ENCODE data around the gene RPGR. TPM values are rescaled to one million over a fixed set of nuclear protein-coding genes. Genes with fewer than 3 reads are reported as not detected.

RPGR gene
- total RNA-seq, 2 experiments from 2014 or later = 5.3 to 5.9 TPM

DNA sequence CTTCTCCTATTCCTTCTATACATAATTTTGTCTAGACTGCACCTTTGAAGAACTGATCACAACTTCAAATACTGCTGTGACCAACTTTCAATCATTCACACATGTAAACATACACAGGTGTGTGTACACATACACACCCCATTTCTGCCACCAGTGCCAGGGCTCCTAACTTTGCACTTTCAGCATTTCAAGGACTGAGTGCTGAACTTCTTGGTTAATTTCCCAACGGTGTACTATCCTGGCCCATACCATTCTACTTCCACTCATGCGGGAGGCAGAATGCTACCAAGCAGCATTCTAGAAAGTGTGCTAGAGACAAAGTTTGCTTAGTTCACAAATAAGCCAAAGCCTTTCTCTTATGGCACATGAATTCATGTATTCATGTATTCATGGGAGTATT lies 51.2 kb downstream of the RPGR start:
- DNase-seq = no peak
- ChIA-PET POLR2A (no interaction called here), CTCF (no interaction called here)
- no peak overlapping the region for H3K4me3 Mint-ChIP-seq
- no peaks in the 10 kb centered on the region for H3K4me1 Mint-ChIP-seq
- H3K9me3 Mint-ChIP-seq = no peaks in the 10 kb centered on the region
- no peaks in the 10 kb centered on the region for H3K36me3 Mint-ChIP-seq (ENCODE audit: low read depth)
- H3K27me3 Mint-ChIP-seq = no peaks in the 10 kb centered on the region
- no peak overlapping the region for H3K27ac Mint-ChIP-seq

DNA sequence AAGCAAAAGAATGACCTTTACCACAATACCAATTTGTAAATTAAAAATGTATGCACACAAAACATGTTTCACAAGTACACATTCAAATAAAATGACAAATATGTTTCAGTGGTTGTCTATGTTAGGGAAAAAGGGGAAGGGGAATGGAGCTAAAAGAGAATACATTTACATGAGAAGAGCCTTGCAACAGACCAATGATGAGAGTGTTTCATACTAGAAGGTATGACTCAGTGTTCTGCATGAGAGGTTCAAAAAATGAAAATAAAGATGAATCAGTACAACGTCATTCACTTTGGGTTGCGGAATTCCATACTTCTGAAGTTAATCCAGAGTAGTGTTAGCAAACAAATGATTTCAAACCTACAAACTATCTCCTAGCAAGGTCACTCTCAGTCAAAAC lies 51.7 kb downstream of the RPGR start:
- Mint-ChIP-seq H3K36me3 (ENCODE audit: low read depth) (no peaks in the 10 kb centered on the region), H3K9me3 (no peaks in the 10 kb centered on the region), H3K4me1 (peaks cover 4% of the 10 kb centered on the region), H3K27me3 (no peaks in the 10 kb centered on the region), H3K4me3 (no peak overlapping the region), H3K27ac (no peak overlapping the region)
- CTCF ChIA-PET = no interaction called here
- POLR2A ChIA-PET = no interaction called here
- DNase-seq = no peak

DNA sequence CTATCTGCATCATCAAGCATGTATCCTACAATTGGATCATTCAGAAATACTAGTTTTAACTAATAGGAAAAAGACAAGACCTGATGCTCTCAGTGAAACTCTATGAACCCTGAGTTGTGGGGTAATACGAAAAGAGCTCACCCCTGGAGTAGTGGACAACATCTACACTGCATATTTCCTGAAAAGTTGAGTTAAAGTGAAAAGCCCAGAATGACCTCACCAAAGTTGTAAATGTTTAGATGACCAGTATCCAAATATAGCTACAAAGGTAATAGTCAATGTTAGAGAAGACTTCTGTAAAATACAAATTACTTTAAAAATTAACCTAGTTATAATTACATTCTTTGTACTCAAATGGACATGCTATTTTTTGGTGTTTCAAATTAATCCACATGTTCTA lies 53.9 kb downstream of the RPGR start:
- H3K27me3 Mint-ChIP-seq = no peaks in the 10 kb centered on the region
- no peaks in the 10 kb centered on the region for H3K36me3 Mint-ChIP-seq (ENCODE audit: low read depth)
- no peak overlapping the region for H3K27ac Mint-ChIP-seq
- ChIA-PET CTCF (no interaction called here), POLR2A (no interaction called here)
- no peak for DNase-seq
- no peak overlapping the region for H3K4me3 Mint-ChIP-seq
- H3K9me3 Mint-ChIP-seq = no peaks in the 10 kb centered on the region
- H3K4me1 Mint-ChIP-seq = peaks cover 5% of the 10 kb centered on the region

DNA sequence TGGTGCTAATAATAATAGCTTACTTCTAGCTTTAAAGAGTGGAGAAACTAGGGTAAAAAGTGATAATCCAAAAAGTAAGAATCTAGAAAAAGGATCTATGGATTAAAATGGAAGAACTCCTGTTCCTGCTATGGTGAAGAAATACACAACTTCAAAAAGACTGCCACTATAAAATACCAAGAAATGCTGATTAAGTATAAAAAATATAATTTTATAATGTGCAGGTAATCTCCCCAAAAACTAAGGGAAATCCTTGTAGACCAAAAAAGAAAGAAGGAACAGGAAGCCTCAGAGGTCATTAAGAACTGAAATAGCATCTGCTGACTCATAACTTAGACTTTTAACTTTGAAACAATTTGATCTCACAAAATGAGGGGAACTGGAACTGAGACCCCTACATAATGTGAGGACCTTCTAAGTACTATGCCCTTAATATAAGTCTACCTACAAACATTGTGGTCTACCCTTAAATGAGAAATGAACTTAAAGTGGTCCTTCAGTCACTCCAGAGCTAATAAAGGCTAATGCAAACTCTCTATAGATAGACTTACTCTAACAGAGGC lies 56.1 kb downstream of the RPGR start:
- CTCF ChIA-PET = no interaction called here

DNA sequence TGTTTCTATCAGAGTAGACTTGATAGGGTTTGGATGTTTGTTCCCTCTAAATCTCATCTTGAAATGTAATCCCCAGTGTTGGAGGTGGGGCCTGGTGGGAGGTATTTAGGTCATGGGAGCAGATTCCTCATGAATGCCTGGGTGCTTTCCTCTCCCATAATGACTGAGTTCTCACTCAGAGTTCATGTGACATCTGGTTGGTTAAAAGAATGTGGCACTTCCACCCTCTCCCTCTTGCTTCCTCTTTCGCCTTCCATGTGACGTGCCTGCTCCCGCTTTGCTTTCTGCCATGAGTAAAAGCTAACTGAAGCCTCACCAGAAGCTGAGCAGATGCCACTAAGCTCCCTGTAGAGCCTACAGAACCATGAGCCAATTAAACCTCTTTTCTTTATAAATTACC lies 59.3 kb downstream of the RPGR start:
- CTCF ChIA-PET = interaction anchor here (0.6 kb wide), 2 partner anchors 10 to 36 kb away, joined by 3 read pairs; no protein-coding TSS in a partner anchor
- POLR2A ChIA-PET = no interaction called here
- H3K27me3 Mint-ChIP-seq = no peaks in the 10 kb centered on the region
- H3K9me3 Mint-ChIP-seq = no peaks in the 10 kb centered on the region
- no peak overlapping the region for H3K27ac Mint-ChIP-seq
- H3K4me1 Mint-ChIP-seq = peaks cover 5% of the 10 kb centered on the region
- no peak overlapping the region for H3K4me3 Mint-ChIP-seq
- no peak for DNase-seq
- no peaks in the 10 kb centered on the region for H3K36me3 Mint-ChIP-seq (ENCODE audit: low read depth)

More for the DNA sequence above, 56.1 kb downstream of the RPGR start:
- DNase-seq = no peak
- Mint-ChIP-seq H3K4me1 (peaks cover 5% of the 10 kb centered on the region), H3K9me3 (no peaks in the 10 kb centered on the region), H3K27me3 (no peaks in the 10 kb centered on the region), H3K36me3 (ENCODE audit: low read depth) (no peaks in the 10 kb centered on the region), H3K27ac (no peak overlapping the region), H3K4me3 (no peak overlapping the region)
- POLR2A ChIA-PET = no interaction called here

DNA sequence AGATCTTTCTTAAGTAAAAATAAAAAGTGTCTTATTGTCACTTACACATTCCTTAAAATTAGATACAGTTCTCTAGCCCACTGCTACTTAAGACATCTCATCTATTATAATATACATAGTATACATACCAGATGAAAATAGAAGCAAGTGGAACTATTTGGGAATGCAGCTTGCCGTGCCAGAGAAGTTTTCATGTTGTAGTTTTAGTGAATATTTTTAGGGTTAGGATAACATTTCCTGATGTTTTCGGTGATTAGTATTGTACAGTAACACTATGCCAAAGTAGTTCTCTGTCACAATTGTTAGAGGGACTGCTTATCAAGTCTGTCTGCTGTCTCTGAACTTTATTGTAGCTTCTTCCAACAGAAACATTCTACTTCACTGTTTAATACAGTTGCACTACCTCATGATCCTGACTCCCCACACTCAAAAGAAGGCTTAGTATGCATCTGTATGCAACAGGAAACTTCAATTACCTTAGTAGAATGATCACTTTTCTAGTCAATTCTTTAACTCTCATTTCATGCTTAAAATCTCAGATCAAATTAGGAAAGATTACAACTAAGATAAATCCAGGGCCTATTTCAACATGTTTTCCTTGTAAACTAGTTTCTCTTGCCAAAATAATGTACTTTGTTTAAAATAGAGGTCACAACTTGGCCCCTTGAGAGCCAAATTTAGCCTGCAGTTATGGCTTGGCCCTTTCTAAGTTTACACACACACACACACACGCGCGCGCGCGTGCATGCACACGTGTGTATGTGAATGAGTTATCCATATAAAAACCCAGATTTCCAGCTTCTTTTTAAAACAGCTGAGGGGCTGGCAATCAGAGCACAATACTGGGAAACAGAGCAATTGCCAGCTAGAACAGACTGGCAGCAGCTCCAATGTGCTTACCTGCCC lies 64.3 kb downstream of the RPGR start:
- POLR2A ChIA-PET = no interaction called here
- H3K27me3 Mint-ChIP-seq = no peaks in the 10 kb centered on the region
- no peaks in the 10 kb centered on the region for H3K4me1 Mint-ChIP-seq
- H3K9me3 Mint-ChIP-seq = no peaks in the 10 kb centered on the region
- no peak overlapping the region for H3K27ac Mint-ChIP-seq
- H3K36me3 Mint-ChIP-seq (ENCODE audit: low read depth) = no peaks in the 10 kb centered on the region
- H3K4me3 Mint-ChIP-seq = no peak overlapping the region
- no peak for DNase-seq
- CTCF ChIA-PET = interaction anchor here (0.6 kb wide), 1 partner anchor 64 kb away, joined by 3 read pairs; no protein-coding TSS in a partner anchor

DNA sequence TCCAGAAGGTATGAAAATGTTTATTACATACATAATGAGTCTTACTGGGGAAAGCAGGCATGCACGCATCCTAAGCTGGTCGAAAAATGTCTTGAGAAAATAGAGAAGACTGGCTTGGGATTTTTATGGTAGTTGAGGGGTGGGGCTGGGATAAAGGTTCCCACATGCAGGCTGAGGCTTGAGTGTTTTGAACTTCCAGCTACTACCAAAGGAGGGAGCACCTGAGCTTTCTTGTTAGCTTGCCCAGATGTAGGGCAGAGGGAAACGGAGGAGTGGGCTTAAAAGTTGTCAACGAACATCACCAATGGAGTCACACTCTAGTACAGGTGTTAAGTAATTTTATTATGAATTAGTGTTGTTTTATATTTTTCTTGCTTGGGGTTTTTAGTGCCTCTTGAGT lies 67.1 kb downstream of the RPGR start:
- H3K4me3 Mint-ChIP-seq = no peak overlapping the region
- H3K36me3 Mint-ChIP-seq (ENCODE audit: low read depth) = no peaks in the 10 kb centered on the region
- ChIA-PET CTCF (interaction anchor here (1.4 kb wide), 1 partner anchor 67 kb away, joined by 5 read pairs; the partner anchor contains the start of gene RPGR), POLR2A (no interaction called here)
- H3K27ac Mint-ChIP-seq = no peak overlapping the region
- H3K27me3 Mint-ChIP-seq = no peaks in the 10 kb centered on the region
- no peaks in the 10 kb centered on the region for H3K4me1 Mint-ChIP-seq
- DNase-seq = no peak
- H3K9me3 Mint-ChIP-seq = no peaks in the 10 kb centered on the region

DNA sequence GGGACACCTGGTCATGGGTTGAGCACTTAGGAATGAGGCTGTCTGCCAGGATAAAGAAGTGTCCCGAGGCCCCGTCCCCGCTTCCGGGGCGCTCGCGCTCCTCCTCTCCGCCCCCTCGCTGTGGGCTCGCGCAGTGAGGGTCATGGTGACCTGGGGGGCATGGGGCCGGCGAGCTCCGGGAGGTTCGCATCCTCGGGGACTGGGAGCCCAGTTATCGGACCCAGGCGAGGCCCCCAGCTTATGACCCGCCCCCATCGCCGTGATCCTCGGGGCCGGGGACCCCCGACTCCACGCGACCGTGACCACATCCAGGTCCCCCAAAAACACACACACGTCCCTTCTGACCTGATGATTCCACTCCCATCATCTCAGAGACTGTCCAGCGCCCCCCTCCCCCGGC lies 71.3 kb downstream of the RPGR start:
- DNase-seq = no peak
- Mint-ChIP-seq H3K4me1 (no peaks in the 10 kb centered on the region), H3K27me3 (peaks cover 2% of the 10 kb centered on the region), H3K4me3 (no peak overlapping the region), H3K36me3 (ENCODE audit: low read depth) (no peaks in the 10 kb centered on the region), H3K9me3 (no peaks in the 10 kb centered on the region), H3K27ac (no peak overlapping the region)
- POLR2A ChIA-PET = no interaction called here
- CTCF ChIA-PET = no interaction called here

DNA sequence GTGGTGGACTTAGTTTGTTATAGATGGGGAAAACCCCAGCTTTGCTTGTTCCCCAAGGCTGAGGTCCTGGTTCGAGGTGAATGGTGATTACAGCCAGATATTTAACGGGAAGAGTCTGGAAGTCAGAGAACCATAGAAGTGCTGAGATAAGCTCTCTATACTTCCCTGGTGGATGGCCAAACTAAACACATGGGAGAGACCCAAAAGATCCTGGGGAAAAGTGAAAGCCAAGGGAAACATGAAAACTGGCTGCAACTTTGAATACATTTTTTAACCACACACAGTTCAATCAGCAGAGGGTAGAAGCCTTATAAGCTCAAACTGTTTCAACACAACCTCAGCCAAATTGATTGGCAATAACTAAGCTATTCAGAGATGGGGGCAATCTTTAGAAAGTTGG lies 77.3 kb downstream of the RPGR start:
- Mint-ChIP-seq H3K9me3 (no peaks in the 10 kb centered on the region), H3K36me3 (ENCODE audit: low read depth) (no peaks in the 10 kb centered on the region), H3K27me3 (peaks cover 11% of the 10 kb centered on the region), H3K27ac (no peak overlapping the region), H3K4me1 (peaks cover 1% of the 10 kb centered on the region), H3K4me3 (no peak overlapping the region)
- CTCF ChIA-PET = no interaction called here
- DNase-seq = no peak
- POLR2A ChIA-PET = interaction anchor here (0.6 kb wide), 1 partner anchor 134 kb away, joined by 4 read pairs; no protein-coding TSS in a partner anchor

DNA sequence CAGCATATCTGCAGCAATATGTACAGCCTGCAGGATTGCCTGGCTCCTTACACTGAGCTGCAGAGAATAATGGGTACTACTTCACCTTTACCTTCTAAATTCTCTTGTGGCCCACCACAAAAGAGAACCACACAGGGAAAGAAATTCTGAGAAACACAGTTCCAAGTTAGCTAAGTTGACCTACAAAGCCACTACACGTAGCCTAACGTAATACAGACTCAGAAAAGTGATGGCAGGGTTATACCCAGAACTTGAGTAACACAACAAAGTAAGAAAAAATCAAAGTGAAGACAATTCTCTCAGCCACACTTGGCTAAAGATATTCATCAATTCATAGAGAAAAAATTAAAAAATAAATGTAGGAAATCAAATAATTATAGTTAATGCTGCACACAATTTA lies 80.3 kb downstream of the RPGR start:
- Mint-ChIP-seq H3K27me3 (peaks cover 11% of the 10 kb centered on the region), H3K27ac (no peak overlapping the region), H3K9me3 (no peaks in the 10 kb centered on the region), H3K4me3 (no peak overlapping the region), H3K4me1 (peaks cover 1% of the 10 kb centered on the region), H3K36me3 (ENCODE audit: low read depth) (no peaks in the 10 kb centered on the region)
- no peak for DNase-seq
- CTCF ChIA-PET = no interaction called here
- POLR2A ChIA-PET = no interaction called here

DNA sequence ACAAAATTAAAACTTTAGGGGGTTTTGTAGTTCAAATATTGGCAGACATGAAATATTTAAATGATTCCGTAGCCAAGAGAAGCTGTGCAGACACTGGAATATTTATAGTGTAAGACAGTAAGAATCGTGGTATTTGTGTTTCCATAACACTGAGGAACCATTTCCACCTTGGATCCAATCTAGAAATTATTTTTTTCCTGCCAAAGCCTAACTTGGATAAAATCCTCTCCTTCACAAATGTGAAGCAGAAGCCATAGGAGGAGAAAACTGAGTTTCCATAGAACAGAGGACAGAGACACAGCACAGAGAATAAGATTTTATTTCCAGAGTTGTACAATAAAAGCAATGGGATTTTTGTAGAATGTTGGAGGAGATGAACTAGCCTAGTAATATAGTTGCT lies 86.8 kb downstream of the RPGR start:
- ChIA-PET CTCF (no interaction called here), POLR2A (no interaction called here)
- DNase-seq = no peak
- Mint-ChIP-seq H3K27ac (no peak overlapping the region), H3K27me3 (no peaks in the 10 kb centered on the region), H3K9me3 (no peaks in the 10 kb centered on the region), H3K36me3 (ENCODE audit: low read depth) (no peaks in the 10 kb centered on the region), H3K4me3 (no peak overlapping the region), H3K4me1 (no peaks in the 10 kb centered on the region)

DNA sequence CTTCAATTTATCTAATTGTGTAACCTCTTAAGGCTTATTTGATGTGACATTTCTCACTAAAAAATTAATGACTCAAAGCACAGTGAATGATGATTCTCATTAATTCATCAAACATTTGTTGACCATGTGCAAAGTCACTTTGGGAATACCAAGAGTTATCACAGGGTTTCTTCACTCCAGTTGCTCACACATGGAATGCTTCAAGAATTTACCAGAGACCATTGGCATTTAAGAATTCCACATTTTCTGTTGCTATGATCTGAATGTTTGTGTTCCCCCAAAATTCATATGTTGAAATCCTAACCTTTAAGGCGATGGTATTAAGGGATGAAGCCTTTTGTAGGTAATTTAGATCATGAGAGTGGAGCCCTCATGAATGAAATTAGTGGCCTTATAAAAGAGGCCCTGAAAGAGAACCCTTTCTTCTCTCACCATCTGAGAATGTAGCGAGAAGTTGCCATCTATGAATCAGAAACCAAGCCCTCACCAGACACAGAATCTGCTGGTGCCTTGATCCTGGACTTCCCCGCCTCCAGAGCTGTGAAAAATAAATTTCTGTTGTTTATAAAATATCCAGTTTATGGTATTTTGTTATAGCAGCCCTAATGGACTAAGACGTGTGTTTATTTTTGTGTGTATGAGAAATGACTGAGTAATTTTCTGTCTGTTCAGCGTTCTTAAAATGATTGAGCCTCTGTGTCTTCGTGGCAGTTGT lies 90.3 kb downstream of the RPGR start:
- no peak for DNase-seq
- Mint-ChIP-seq H3K9me3 (no peaks in the 10 kb centered on the region), H3K27me3 (peaks cover 3% of the 10 kb centered on the region), H3K4me3 (no peak overlapping the region), H3K36me3 (ENCODE audit: low read depth) (no peaks in the 10 kb centered on the region), H3K4me1 (no peaks in the 10 kb centered on the region), H3K27ac (no peak overlapping the region)
- CTCF ChIA-PET = no interaction called here
- POLR2A ChIA-PET = no interaction called here

DNA sequence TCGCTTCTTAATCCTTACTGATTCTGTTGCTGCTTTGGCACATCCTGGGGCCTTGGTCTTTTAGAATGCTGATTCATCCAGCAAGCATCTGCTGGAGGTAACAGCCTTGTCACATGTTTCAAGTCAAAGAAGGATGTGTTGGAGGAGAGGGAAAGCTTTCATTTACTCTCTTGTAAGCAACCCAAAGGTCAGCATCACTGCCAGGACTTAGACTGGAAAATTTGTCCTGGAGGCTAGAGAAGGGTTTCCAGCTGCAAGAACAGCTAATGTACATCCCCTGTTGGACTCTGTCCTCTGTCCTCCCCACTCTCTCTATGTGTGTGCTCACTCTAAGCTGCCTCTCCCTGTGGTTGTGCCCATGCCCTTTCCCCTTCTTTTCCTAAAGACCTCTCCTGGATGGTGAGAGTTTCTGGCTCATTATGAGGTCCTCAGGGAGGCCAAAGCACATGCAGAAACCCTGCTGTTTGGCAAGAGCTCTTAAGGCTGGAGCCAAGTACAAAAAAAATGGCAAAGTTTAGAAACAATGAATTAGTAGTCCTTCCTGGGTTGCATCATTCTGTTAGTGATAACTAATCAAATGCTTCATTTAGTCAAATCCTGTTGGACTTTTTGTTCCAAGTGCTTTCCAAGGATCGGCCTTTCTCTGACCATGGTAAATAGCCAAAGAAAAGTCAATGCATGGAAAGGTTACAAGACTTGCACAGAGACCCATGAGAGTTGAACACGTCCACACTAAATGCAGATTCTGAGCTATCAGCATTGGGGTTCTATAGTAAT lies 93.2 kb downstream of the RPGR start:
- H3K9me3 Mint-ChIP-seq = no peaks in the 10 kb centered on the region
- CTCF ChIA-PET = interaction anchor here (0.6 kb wide), 1 partner anchor 336 kb away, joined by 3 read pairs; no protein-coding TSS in a partner anchor

More for the DNA sequence above, 93.2 kb downstream of the RPGR start:
- no peaks in the 10 kb centered on the region for H3K4me1 Mint-ChIP-seq
- no peaks in the 10 kb centered on the region for H3K36me3 Mint-ChIP-seq (ENCODE audit: low read depth)
- POLR2A ChIA-PET = no interaction called here
- H3K27me3 Mint-ChIP-seq = peaks cover 3% of the 10 kb centered on the region
- H3K27ac Mint-ChIP-seq = no peak overlapping the region
- no peak for DNase-seq
- no peak overlapping the region for H3K4me3 Mint-ChIP-seq

Data from activated CD4-positive, alpha-beta T cell treated with anti-CD3 and anti-CD28 coated beads, Interleukin-2, amount 10 ng/mL, durations not matched to agents 7 days and 5 days (primary cell).